Measurements from ENCODE around the gene NGEF. TPM values are rescaled to one million over a fixed set of nuclear protein-coding genes. Genes with fewer than 3 reads are reported as not detected.

NGEF gene
- polyA plus RNA-seq, 1 donor from 2014 or later, result not detected

GRCh38 chr2:232930059-232930400 is 83.0 kb downstream of the NGEF start:
- H3K36me3 Mint-ChIP-seq, result no peaks in the 10 kb centered on the region
- peak overlapping the region in 3 of 4 donors; percentile 27 to 64 (median 56) for H3K4me3 Mint-ChIP-seq
- peaks cover 0 to 9% (median 3%) of the 10 kb centered on the region in 3 donors for H3K4me1 Mint-ChIP-seq
- H3K27me3 Mint-ChIP-seq, result peaks cover 39% of the 10 kb centered on the region
- no peak overlapping the region for H3K27ac Mint-ChIP-seq
- peaks cover 0 to 2% (median 1%) of the 10 kb centered on the region in 3 donors for H3K9me3 Mint-ChIP-seq

DNA sequence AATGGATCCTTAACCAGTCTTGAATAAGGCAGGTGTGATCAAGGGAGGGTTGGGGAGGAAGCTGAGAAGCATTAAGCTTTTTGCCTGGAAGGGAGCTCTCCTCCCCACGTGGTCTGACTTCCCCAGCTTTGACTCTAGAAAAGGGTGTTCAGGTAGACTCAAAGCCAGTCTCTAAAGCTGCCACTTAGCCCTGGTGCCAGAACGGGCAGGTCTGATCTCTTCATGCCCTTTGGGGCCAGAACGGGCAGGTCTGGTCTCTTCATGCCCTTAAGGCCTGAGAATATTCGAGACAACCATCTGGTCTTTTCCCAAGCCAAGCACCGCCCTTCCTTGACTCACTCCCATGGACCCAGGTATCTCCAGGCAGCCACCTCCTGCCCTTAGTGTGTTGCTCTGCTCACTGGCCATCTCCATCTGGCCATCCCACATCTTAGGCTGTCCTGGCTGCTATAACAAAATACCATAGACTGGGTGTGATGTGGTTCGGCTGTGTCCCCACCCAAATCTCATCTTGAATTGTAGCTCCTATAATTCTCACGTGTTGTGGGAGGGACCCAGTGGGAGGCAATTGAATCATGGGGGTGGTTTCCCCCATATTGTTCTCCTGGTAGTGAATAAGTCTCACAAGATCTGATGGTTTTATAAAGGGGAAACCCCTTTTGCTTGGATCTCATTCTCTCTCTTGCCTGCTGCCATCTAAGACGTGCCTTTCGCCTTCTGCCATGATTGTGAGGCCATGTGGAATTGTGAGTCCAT is 83.6 kb downstream of the NGEF start:
- peaks cover 0 to 5% (median 1%) of the 10 kb centered on the region in 3 donors for H3K9me3 Mint-ChIP-seq
- H3K4me1 Mint-ChIP-seq, result peaks cover 0 to 9% (median 3%) of the 10 kb centered on the region in 3 donors
- H3K27ac Mint-ChIP-seq, result peak overlapping the region in 1 of 3 donors; percentile 77
- no peaks in the 10 kb centered on the region for H3K36me3 Mint-ChIP-seq
- peaks cover 43% of the 10 kb centered on the region for H3K27me3 Mint-ChIP-seq
- peak overlapping the region; percentile 27 to 88 (median 61) for H3K4me3 Mint-ChIP-seq

- no peaks in the 10 kb centered on the region for H3K36me3 Mint-ChIP-seq
- H3K27ac Mint-ChIP-seq, result no peak overlapping the region
- peaks cover 0 to 9% (median 3%) of the 10 kb centered on the region in 3 donors for H3K4me1 Mint-ChIP-seq
- H3K4me3 Mint-ChIP-seq, result peak overlapping the region; percentile 27 to 88 (median 62)
- peaks cover 0 to 5% (median 1%) of the 10 kb centered on the region in 3 donors for H3K9me3 Mint-ChIP-seq
- peaks cover 44% of the 10 kb centered on the region for H3K27me3 Mint-ChIP-seq
Observed at GRCh38 chr2:232928551-232929302, 84.3 kb downstream of the NGEF start.

DNA sequence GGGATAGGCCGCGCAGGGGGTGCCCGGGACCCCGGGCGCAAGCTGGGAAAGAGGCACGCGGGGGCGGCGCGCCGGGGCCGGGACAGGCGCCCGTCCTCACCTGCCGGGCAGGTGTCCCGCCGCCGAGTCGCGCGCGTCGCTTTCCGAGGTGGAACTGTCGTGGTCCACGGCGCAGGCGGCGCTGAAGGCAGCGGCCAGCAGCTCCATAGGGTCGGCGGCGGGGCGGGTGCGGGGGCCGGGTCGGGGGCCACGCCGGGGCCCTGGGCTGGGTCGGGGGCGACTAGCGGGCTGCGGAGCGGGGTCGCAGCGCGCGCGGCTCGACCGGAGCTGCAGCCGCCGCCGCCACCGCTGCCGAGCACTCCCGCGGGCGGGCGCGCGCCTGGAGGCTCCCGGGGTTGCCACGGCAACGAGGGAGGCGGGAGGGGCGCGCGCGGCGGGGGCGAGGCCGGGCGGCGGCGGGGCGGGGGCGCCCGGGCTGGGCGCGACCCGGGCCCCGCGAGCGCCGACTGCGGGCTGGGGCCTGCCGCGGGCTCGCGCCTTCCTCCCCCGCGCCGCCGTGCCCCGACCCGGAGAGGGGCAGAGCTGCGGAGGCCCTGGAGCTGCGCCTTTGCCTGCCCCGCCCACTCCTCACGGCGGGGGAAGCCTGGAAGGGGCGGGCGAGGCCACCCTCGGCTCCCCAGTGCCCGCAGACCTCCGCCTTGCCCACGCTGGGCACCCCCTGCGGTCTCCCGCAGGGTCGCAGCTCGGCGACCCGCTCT is 85.1 kb downstream of the NGEF start:
- Mint-ChIP-seq H3K27ac (no peak overlapping the region), H3K4me3 (no peak overlapping the region), H3K27me3 (peaks cover 43% of the 10 kb centered on the region), H3K4me1 (peaks cover 0 to 9% (median 3%) of the 10 kb centered on the region in 3 donors), H3K9me3 (peaks cover 0 to 5% (median 1%) of the 10 kb centered on the region in 3 donors), H3K36me3 (no peaks in the 10 kb centered on the region)

GRCh38 chr2:232927032-232927792 is 85.8 kb downstream of the NGEF start:
- Mint-ChIP-seq H3K27ac (no peak overlapping the region), H3K27me3 (peaks cover 40% of the 10 kb centered on the region), H3K9me3 (peaks cover 0 to 5% (median 1%) of the 10 kb centered on the region in 3 donors), H3K4me3 (peak overlapping the region; percentile 65 to 81 (median 73)), H3K4me1 (peaks cover 0 to 9% (median 3%) of the 10 kb centered on the region in 3 donors), H3K36me3 (no peaks in the 10 kb centered on the region)

GRCh38 chr2:232926431-232926939 is 86.6 kb downstream of the NGEF start:
- H3K4me1 Mint-ChIP-seq, result peaks cover 0 to 9% (median 3%) of the 10 kb centered on the region in 3 donors
- peak overlapping the region; percentile 65 to 81 (median 73) for H3K4me3 Mint-ChIP-seq
- H3K27me3 Mint-ChIP-seq, result peaks cover 40% of the 10 kb centered on the region
- peak overlapping the region in 1 of 3 donors; percentile 47 for H3K27ac Mint-ChIP-seq
- H3K9me3 Mint-ChIP-seq, result peaks cover 0 to 5% (median 1%) of the 10 kb centered on the region in 3 donors
- no peaks in the 10 kb centered on the region for H3K36me3 Mint-ChIP-seq

- Mint-ChIP-seq H3K27ac (no peak overlapping the region), H3K27me3 (peaks cover 39% of the 10 kb centered on the region), H3K9me3 (peaks cover 0 to 5% (median 1%) of the 10 kb centered on the region in 3 donors), H3K36me3 (no peaks in the 10 kb centered on the region), H3K4me3 (no peak overlapping the region), H3K4me1 (peaks cover 0 to 9% (median 3%) of the 10 kb centered on the region in 3 donors)
Observed at GRCh38 chr2:232925821-232926156, 87.3 kb downstream of the NGEF start.

DNA sequence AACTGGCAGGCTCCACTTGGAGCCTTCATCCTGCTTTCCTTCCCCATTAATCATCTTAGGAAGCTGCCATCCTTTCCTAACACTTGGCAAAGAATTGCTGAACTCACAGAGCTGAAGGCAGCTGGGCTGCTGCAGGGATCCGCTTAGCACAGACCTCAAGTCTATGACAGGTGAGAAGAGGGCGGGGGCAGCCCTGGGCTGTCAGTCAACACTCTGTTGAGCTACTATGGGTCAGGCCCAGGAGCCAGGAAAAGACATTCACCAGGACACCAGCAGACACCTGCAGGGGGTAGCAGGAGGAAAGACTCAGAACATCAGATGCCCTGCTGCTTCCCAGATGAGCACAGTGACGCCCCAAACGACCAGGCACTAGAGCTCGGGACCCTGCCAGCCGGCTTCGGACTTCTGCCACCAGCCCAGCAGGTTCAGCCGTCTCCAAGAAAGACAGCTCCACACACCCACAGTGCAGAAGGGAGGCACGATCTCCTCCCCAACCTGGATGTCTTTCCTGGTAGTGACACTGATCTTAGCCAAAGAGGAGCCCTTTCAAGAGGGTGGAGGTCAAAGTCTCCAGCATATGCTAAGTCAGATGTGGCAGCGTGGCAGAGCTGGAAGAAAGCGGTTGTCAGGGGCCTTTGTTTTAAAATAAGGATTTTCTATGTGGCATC is 87.8 kb downstream of the NGEF start:
- Mint-ChIP-seq H3K4me1 (peaks cover 0 to 9% (median 3%) of the 10 kb centered on the region in 3 donors), H3K27me3 (peaks cover 44% of the 10 kb centered on the region), H3K9me3 (peaks cover 0 to 5% (median 1%) of the 10 kb centered on the region in 3 donors), H3K4me3 (peak overlapping the region in 1 of 4 donors; percentile 14), H3K36me3 (no peaks in the 10 kb centered on the region), H3K27ac (no peak overlapping the region)

GRCh38 chr2:232924433-232924832 is 88.6 kb downstream of the NGEF start:
- peaks cover 41% of the 10 kb centered on the region for H3K27me3 Mint-ChIP-seq
- no peak overlapping the region for H3K4me3 Mint-ChIP-seq
- peaks cover 0 to 9% (median 3%) of the 10 kb centered on the region in 3 donors for H3K4me1 Mint-ChIP-seq
- H3K27ac Mint-ChIP-seq, result peak overlapping the region in 1 of 3 donors; percentile 10
- H3K36me3 Mint-ChIP-seq, result no peaks in the 10 kb centered on the region
- H3K9me3 Mint-ChIP-seq, result peaks cover 0 to 5% (median 1%) of the 10 kb centered on the region in 3 donors

GRCh38 chr2:232920760-232921159 is 92.3 kb downstream of the NGEF start:
- no peak overlapping the region for H3K27ac Mint-ChIP-seq
- peaks cover 27% of the 10 kb centered on the region for H3K27me3 Mint-ChIP-seq
- peaks cover 0 to 3% (median 0%) of the 10 kb centered on the region in 3 donors for H3K9me3 Mint-ChIP-seq
- no peaks in the 10 kb centered on the region for H3K36me3 Mint-ChIP-seq
- no peaks in the 10 kb centered on the region for H3K4me1 Mint-ChIP-seq
- H3K4me3 Mint-ChIP-seq, result no peak overlapping the region

GRCh38 chr2:232920055-232920454 is 93.0 kb downstream of the NGEF start:
- Mint-ChIP-seq H3K36me3 (no peaks in the 10 kb centered on the region), H3K27ac (no peak overlapping the region), H3K27me3 (peaks cover 21% of the 10 kb centered on the region)

GRCh38 chr2:232919141-232919540 is 93.9 kb downstream of the NGEF start:
- no peaks in the 10 kb centered on the region for H3K4me1 Mint-ChIP-seq
- H3K36me3 Mint-ChIP-seq, result no peaks in the 10 kb centered on the region
- H3K4me3 Mint-ChIP-seq, result no peak overlapping the region
- H3K27me3 Mint-ChIP-seq, result peaks cover 14% of the 10 kb centered on the region
- H3K9me3 Mint-ChIP-seq, result no peaks in the 10 kb centered on the region
- no peak overlapping the region for H3K27ac Mint-ChIP-seq

More at GRCh38 chr2:232920055-232920454, 93.0 kb downstream of the NGEF start:
- H3K9me3 Mint-ChIP-seq, result peaks cover 0 to 3% (median 0%) of the 10 kb centered on the region in 3 donors
- H3K4me3 Mint-ChIP-seq, result no peak overlapping the region
- no peaks in the 10 kb centered on the region for H3K4me1 Mint-ChIP-seq

DNA sequence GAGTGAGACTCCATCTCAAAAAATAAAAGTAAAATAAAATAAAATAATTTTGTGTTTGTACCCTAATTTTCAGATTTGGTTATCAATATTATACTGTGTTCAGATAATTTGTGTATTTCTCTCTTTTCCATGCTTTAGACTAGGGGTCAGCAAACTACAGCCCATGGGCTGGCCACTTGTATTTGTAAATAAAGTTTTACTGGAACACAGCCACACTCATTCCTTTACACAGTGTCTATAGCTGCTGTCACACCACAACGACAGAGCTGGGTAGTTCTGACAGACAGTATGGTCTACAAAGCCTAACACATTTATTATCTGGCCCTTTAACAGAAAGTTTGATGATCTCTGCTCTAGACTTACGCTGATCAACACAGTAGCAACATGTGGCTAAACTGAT is 99.2 kb downstream of the NGEF start:
- Mint-ChIP-seq H3K9me3 (peaks cover 5 to 25% (median 19%) of the 10 kb centered on the region in 3 donors), H3K36me3 (peaks cover 2% of the 10 kb centered on the region), H3K27ac (no peak overlapping the region), H3K4me3 (no peak overlapping the region), H3K4me1 (no peaks in the 10 kb centered on the region), H3K27me3 (peaks cover 14% of the 10 kb centered on the region)

All from IgD-negative memory B cell (primary cell).